Measurements from ENCODE around the gene MAVS. TPM values are rescaled to one million over a fixed set of nuclear protein-coding genes. Genes with fewer than 3 reads are reported as not detected.

MAVS gene
- total RNA-seq = 13.4 and 24.8 TPM in 2 replicates

DNA sequence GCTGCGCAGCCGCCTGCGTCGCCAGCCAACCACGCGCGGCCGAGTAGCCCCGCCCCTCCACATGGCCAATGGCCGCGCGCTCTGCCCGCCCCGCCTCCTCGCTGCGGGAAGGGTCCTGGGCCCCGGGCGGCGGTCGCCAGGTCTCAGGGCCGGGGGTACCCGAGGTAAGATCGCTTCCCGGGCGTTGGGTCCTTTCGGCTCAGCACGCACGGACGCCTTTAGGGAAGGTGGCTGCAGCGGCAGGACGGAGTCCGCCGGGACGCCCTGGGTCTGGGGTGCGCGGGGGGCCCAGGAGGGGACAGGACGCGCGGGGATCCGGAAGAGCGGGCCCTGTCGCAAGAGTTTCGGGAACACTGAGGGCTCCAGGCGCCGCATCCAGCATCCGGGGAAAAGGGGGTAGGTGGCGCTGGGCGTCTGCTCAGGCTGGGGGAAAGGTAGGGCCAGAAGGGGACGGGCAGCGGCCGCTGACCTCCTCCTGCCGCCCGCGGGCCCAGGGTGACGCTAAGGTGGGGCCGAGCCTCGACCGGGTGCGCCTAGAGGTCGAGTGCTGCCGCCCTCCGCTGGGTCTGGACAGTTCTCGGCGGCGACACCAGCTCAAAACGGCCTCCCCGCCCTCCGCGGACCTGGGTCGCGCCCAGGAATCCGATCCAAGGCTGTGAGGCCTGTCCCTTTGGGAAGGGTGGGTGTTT, at the start of gene MAVS:
MAVS (plus strand) TSS at position 95 of the 689 bp plus-strand sequence. CDS start 7,791 bp downstream, outside the sequence.

DNA sequence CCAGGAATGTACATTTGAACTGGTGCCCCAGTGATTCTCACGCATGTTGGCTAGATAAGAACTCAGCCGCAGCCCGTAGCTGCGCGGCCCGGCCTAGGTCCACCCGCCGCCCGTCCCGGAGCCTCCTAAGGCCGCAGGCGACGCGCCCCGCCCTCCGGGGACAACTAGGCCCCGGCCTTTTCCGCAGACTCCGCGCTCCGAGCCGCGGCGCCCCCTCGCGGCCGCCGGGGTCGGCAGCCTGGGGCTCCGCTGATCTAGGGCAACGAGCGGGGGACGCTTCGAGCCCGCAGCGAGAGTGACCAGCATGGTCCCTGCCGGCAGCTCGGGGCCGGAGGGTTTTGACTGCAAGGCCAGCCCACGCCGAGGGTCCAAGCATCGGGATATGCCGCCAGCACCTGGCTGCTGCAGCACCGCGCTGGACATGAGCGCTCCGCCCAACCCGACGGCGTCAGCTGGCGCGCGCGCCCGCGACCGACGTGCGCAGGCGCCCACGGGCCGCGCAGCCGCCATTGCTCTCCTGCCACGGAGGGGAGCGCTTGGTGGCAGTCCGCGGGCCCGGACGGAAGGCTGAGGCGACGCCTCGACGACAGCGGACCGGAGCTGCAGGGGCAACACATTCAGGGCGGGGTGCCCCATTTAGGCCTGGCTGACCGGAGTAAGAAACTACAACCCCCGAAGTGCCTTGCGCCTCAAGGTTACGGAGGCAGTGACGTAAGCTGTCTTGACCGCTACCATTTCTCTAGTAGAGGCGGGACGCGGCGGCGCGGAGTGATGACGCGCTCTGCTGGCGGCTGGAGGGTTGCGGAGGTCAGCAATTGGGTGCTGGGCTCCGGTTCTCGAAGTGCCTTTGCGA, 26.4 kb upstream of the MAVS start, which contains the start of gene AP5S1:
AP5S1 (plus strand) TSS at position 500 of the 853 bp plus-strand sequence. CDS start 1,571 bp downstream, outside the sequence.

DNA sequence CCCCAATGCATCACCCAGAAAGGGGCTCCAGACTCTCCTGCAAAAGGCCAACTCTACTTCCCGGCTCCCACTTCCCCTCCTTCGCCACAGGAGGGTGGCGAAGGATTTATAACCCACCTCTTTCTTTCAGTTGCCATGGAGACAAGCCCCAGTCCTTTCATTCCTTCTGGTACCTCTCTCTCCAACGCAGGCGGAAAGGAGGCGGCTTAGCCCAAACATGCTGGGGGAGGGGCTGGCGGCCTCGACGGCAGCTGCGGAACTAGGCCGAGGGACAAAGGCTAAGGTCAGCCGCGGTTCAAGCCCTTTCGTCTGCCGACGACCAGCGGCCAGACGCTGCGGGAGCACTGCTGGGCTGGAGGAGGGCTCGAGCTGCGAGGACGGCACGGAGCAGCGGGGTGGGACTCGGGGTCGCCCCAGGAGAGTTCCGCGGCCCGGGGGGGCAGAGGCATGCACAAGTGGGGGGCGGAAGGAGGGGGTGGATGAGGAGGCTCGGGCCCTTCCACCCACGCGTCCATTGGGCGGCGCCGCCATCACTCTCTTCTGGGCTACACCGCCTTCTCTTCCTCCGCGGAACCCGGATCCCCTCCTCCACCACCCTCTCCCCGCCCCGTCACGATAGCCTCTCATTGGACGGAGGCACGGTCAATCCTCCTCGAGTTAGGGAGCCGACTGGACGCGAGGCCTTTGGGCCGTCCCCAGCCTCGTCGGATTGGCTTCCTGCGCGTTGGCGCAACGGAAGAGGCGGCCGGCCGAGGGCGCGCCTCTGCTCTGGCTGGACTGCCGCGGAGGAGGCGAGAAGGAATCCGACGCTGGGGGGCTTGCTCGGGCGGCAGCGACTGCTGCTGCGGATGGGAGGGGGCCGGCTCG, 42.2 kb downstream of the MAVS start, which contains the start of gene PANK2:
PANK2 (plus strand) TSS at position 766 of the 867 bp plus-strand sequence.

Other genes with a start within 250 kb of the MAVS start
- gene GFRA4, start 183.4 kb upstream of the MAVS start, total RNA-seq = not detected in 2 replicates
- gene ADAM33, start 164.8 kb upstream of the MAVS start, total RNA-seq = 16.4 and 18.7 TPM in 2 replicates
- gene SIGLEC1, start 134.2 kb upstream of the MAVS start, total RNA-seq = not detected in 2 replicates
- gene HSPA12B, start 114.1 kb upstream of the MAVS start, total RNA-seq = under 0.01 TPM in 1 of 2 replicates, not detected in the other
- 10.4 and 27.8 TPM in 2 replicates for gene ADISSP, start 79.1 kb upstream of the MAVS start, total RNA-seq
- gene SPEF1, start 65.4 kb upstream of the MAVS start, total RNA-seq = not detected in 2 replicates
- gene CENPB, start 60.1 kb upstream of the MAVS start, total RNA-seq = 64.7 and 75.2 TPM in 2 replicates
- 5.0 and 18.8 TPM in 2 replicates for gene CDC25B, start 50.5 kb upstream of the MAVS start, total RNA-seq
- gene AP5S1, start 26.3 kb upstream of the MAVS start, total RNA-seq = 14.3 and 14.8 TPM in 2 replicates
- 55.8 and 60.3 TPM in 2 replicates for gene PANK2, start 42.6 kb downstream of the MAVS start, total RNA-seq
- gene RNF24, start 168.7 kb downstream of the MAVS start, total RNA-seq = 9.8 and 11.3 TPM in 2 replicates